Keratinocyte (primary cell): ENCODE data around the gene SDK1. TPM values are rescaled to one million over a fixed set of nuclear protein-coding genes. Genes with fewer than 3 reads are reported as not detected.

Experiments used
- DNase-seq: peaks from one replicate; pipeline ENCODE4 v3.0.0-alpha.2; 2011; ENCODE audit warnings: low read depth, missing footprints, low spot score
- FAIRE-seq: peaks from 2 replicates; lab custom pipeline; 2011; peaks lifted over from hg19 to GRCh38; lab: Jason Lieb, UNC
- H2AFZ ChIP-seq: 2 replicates; pipeline ENCODE4 v1.6.0; 2012; ENCODE audit warnings: low read length, control low read depth, inconsistent platforms; ENCODE audit not compliant: control insufficient read depth
- H3K27ac ChIP-seq: 2 replicates; pipeline ENCODE4 v1.5.1; 2011; ENCODE audit warnings: low read length; ENCODE audit not compliant: control insufficient read depth, insufficient read depth
- H3K27me3 ChIP-seq: 3 replicates; pipeline ENCODE4 v1.6.0; 2011; ENCODE audit warnings: low read length; ENCODE audit not compliant: control insufficient read depth, insufficient read depth; ENCODE audit errors: extremely low read depth
- H3K36me3 ChIP-seq, 2 experiments: 2 replicates in 1 of 2; 3 replicates in 1 of 2; pipeline ENCODE4 v1.5.1; 2011; ENCODE audit warnings: low read length in 2 of 2, mild to moderate bottlenecking in 1 of 2; ENCODE audit not compliant: control insufficient read depth in 2 of 2, insufficient read depth in 2 of 2; ENCODE audit errors: extremely low read depth in 1 of 2
- H3K4me1 ChIP-seq: 3 replicates; pipeline ENCODE4 v1.5.1; 2011; ENCODE audit warnings: low read length; ENCODE audit not compliant: control insufficient read depth, insufficient read depth; ENCODE audit errors: extremely low read depth
- H3K4me2 ChIP-seq: 3 replicates; pipeline ENCODE4 v1.6.0; 2011; ENCODE audit warnings: low read depth, low read length; ENCODE audit not compliant: control insufficient read depth, insufficient read depth; ENCODE audit errors: extremely low read depth
- H3K4me3 ChIP-seq, 3 experiments: fragments of 200-600 bp in 1 of 3; sonication (generic) in 1 of 3; 2 replicates in 2 of 3; 3 replicates in 1 of 3; pipeline ENCODE4 v1.5.1; 2011 to 2016; ENCODE audit warnings: low read length in 3 of 3, mild to moderate bottlenecking in 3 of 3, control low read depth in 2 of 3, inconsistent platforms in 1 of 3, low read depth in 1 of 3, mixed read lengths in 1 of 3, mixed run types in 1 of 3, moderate library complexity in 1 of 3; ENCODE audit not compliant: control insufficient read depth in 2 of 3, insufficient read depth in 2 of 3; ENCODE audit errors: extremely low read depth in 1 of 3
- H3K79me2 ChIP-seq: 2 replicates; pipeline ENCODE4 v1.6.0; 2012; ENCODE audit warnings: low read length; ENCODE audit not compliant: control insufficient read depth, insufficient read depth
- H3K9ac ChIP-seq: 3 replicates; pipeline ENCODE4 v1.6.0; 2011; ENCODE audit warnings: low read length; ENCODE audit not compliant: control insufficient read depth, insufficient read depth; ENCODE audit errors: extremely low read depth
- H3K9me1 ChIP-seq: 3 replicates; pipeline ENCODE4 v1.6.0; 2011; ENCODE audit warnings: low read length; ENCODE audit not compliant: control insufficient read depth, insufficient read depth; ENCODE audit errors: extremely low read depth
- H3K9me3 ChIP-seq: 2 replicates; pipeline ENCODE4 v1.5.1; 2012; ENCODE audit warnings: low read depth, low read length; ENCODE audit not compliant: control insufficient read depth
- H4K20me1 ChIP-seq: 3 replicates; pipeline ENCODE4 v1.6.0; 2011; ENCODE audit warnings: low read length; ENCODE audit not compliant: control insufficient read depth, insufficient read depth; ENCODE audit errors: extremely low read depth
- EZH2 ChIP-seq: IDR thresholded peaks from one replicate; pipeline ENCODE4 v1.6.1; 2012; ENCODE audit warnings: inconsistent platforms, mild to moderate bottlenecking, low read length, moderate library complexity
- dilution Hi-C: fragments of 300-500 bp; cut with MboI; formaldehyde crosslinking; loops from one replicate; pipeline ENCODE4 v1.7.0; 2020; ENCODE audit warnings: low sequenced_read_pairs; ENCODE audit not compliant: extremely low pct_ligation_motif_present
- polyA plus RNA-seq, 5 experiments: library from polyadenylated mRNA; depleted of rRNA in 3 of 5; stranded (reverse) in 3 of 5; stranded (forward) in 1 of 5; unstranded in 1 of 5; fragments of >200 nt; gene quantifications; 1 replicate in 1 of 5; 2 replicates in 3 of 5; 3 replicates in 1 of 5; pipeline versions ENCODE4 v1.2.1 to v1.2.3, GENCODE V29; 2011 to 2012; ENCODE audit warnings: missing spikeins in 2 of 5, low read depth in 1 of 5, low replicate concordance in 1 of 5
- TF ChIP-seq, protein P1 (sequence below), 3 experiments: IDR thresholded peaks in 1 of 3; conservative IDR thresholded peaks in 1 of 3; optimal IDR thresholded peaks in 1 of 3; 2 replicates in 2 of 3; 3 replicates in 1 of 3; pipeline versions ENCODE3 to v1.5.1; 2011; ENCODE audit warnings: low read length in 3 of 3, mild to moderate bottlenecking in 3 of 3, moderate library complexity in 2 of 3, control low read depth in 1 of 3, inconsistent platforms in 1 of 3; ENCODE audit not compliant: insufficient read depth in 2 of 3; ENCODE audit errors: extremely low read depth in 1 of 3

Gene SDK1
- polyA plus RNA-seq, 1 donor (not counting 4 experiments of a cell fraction or from before 2014, with no cell fraction given): 0.66 TPM

DNA sequence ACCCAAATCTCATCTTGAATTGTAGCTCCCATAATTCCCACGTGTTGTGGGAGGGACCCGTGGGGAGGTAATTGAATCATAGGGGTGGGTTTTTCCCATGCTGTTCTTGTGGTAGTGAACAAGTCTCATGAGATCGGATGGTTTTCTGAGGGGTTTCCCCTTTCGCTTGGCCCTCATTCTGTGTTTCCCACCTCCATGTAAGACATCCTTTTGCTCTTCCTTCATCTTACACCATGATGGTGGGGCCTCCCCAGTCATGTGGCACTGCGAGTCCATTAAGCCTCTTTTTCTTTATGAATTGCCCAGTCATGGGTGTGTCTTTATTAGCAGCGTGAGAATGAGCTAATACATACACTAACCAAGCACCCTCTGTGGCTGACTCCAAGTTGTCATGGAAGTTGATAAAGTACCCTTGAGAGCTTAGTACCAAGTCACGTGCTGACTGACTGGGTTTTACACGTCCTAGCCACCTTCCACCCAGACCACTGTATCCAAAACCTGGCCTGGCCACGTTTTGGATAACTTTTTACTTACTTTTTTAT is 614.4 kb downstream of the SDK1 start:
- H3K4me2 ChIP-seq: no peak overlapping the region
- H3K4me3 ChIP-seq: no peak overlapping the region
- peaks cover 23% of the 10 kb centered on the region for H3K4me1 ChIP-seq
- H3K36me3 ChIP-seq: no peaks in the 10 kb centered on the region
- no peaks in the 10 kb centered on the region for H4K20me1 ChIP-seq
- peaks cover 2% of the 10 kb centered on the region for H3K9me3 ChIP-seq
- H3K9ac ChIP-seq: no peak overlapping the region
- dilution Hi-C loops: no loop called here
- DNase-seq: no peak
- no peak for TF ChIP-seq EZH2
- TF ChIP-seq, protein P1, sequence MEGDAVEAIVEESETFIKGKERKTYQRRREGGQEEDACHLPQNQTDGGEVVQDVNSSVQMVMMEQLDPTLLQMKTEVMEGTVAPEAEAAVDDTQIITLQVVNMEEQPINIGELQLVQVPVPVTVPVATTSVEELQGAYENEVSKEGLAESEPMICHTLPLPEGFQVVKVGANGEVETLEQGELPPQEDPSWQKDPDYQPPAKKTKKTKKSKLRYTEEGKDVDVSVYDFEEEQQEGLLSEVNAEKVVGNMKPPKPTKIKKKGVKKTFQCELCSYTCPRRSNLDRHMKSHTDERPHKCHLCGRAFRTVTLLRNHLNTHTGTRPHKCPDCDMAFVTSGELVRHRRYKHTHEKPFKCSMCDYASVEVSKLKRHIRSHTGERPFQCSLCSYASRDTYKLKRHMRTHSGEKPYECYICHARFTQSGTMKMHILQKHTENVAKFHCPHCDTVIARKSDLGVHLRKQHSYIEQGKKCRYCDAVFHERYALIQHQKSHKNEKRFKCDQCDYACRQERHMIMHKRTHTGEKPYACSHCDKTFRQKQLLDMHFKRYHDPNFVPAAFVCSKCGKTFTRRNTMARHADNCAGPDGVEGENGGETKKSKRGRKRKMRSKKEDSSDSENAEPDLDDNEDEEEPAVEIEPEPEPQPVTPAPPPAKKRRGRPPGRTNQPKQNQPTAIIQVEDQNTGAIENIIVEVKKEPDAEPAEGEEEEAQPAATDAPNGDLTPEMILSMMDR (optimal IDR thresholded peaks at IDR 0.05 in 1 of 3, IDR thresholded peaks at IDR 0.05 in 1 of 3, conservative IDR thresholded peaks at IDR 0.05 in 1 of 3; ENCODE audit: extremely low read depth in 1 of 3, insufficient read depth in 2 of 3, low read length in 3 of 3): no peak
- H2AFZ ChIP-seq: no peak overlapping the region
- H3K27me3 ChIP-seq: no peaks in the 10 kb centered on the region
- no peaks in the 10 kb centered on the region for H3K9me1 ChIP-seq
- no peak overlapping the region for H3K27ac ChIP-seq
- no peak for FAIRE-seq
- H3K79me2 ChIP-seq: no peaks in the 10 kb centered on the region

DNA sequence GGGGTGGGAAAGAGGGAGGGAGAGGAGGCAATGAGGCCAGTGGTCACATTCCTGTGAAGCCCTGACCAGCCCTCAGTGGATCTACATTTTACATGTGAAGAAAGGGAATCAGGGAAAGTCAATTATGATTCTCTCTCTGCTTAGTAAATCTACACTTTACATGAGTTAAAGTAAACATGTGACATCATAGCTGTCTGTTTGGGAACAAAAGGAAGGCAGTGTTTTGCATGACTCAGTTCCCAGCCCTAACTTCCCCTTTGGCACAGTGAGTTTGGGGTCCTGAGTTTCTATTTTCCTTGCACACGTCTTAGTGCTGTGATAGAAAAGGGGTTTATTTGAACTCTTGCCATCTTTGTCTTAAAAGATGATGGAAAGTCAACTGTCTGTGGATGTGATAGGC is 615.1 kb downstream of the SDK1 start:
- Histone ChIP-seq H3K4me1 (peaks cover 21% of the 10 kb centered on the region), H3K4me3 (no peak overlapping the region), H3K79me2 (no peaks in the 10 kb centered on the region), H2AFZ (no peak overlapping the region), H4K20me1 (no peaks in the 10 kb centered on the region), H3K9me1 (no peaks in the 10 kb centered on the region), H3K4me2 (no peak overlapping the region), H3K9me3 (peaks cover 2% of the 10 kb centered on the region), H3K9ac (no peak overlapping the region), H3K36me3 (no peaks in the 10 kb centered on the region), H3K27ac (no peak overlapping the region), H3K27me3 (no peaks in the 10 kb centered on the region)
- peak; percentile 76 for FAIRE-seq
- no peak for TF ChIP-seq EZH2
- TF ChIP-seq, protein P1 (optimal IDR thresholded peaks at IDR 0.05 in 1 of 3, IDR thresholded peaks at IDR 0.05 in 1 of 3, conservative IDR thresholded peaks at IDR 0.05 in 1 of 3; ENCODE audit: extremely low read depth in 1 of 3, insufficient read depth in 2 of 3, low read length in 3 of 3): no peak
- no peak for DNase-seq
- dilution Hi-C loops: no loop called here
